Fibroblast of villous mesenchyme (primary cell): ENCODE data around the gene NR2F2. TPM values are rescaled to one million over a fixed set of nuclear protein-coding genes. Genes with fewer than 3 reads are reported as not detected.

Experiments
- DNase-seq: peaks from one replicate; pipeline ENCODE4 v3.0.0-alpha.2; 2010; ENCODE audit warnings: low read depth
- H3K4me3 ChIP-seq: 2 replicates; pipeline ENCODE4 v1.5.1; 2011; ENCODE audit warnings: low read depth, mild to moderate bottlenecking, low read length
- total RNA-seq: library from RNA; depleted of rRNA; stranded (reverse); fragments of >200 nt; gene quantifications from 2 replicates; pipeline ENCODE4 v1.2.3, GENCODE V29; 2012
- TF ChIP-seq, protein P1 (sequence below): IDR thresholded peaks from 2 replicates; pipeline ENCODE4 v1.5.1; 2012; ENCODE audit warnings: low read depth, mild to moderate bottlenecking, low read length; ENCODE audit not compliant: insufficient read depth

The NR2F2 gene
- total RNA-seq, 1 donor = 96.3 TPM

DNA sequence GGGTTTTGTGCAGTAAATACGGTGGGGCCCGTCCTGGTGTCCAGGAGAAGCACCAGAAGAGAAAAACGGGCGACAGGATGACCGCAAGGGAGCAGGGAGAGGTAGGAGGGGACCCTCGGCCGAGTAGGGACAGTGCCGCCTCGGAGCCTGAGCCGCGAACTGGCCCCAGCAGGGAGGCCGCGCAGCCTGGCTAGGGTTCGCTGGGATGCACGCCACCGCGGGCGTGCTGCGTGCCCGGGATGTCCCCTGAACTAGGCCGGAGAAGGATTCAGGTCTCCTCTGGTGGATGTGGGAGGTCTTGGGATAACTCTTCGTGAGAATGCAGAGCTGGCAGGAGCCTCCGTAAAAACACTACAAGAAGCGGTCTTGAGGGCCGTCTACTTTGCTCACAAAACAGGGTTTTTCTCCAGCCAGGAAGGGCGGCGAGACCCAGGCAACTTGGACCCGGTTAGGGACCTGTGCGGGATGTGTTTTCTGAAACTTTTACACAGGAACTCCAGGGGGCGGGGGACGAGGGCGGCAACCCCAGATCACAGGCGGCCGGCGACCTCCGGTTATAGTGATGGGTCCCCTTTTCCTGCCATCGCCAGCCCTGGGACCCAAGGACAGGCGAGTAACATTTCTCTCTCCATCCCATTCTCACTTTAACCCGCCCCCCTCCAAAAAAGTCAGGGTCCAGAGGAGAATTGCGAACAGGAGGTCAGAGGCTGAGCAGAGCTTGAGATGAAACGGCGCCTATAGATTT, 35.5 kb downstream of the NR2F2 start:
- DNase-seq = no peak
- TF ChIP-seq, protein P1, sequence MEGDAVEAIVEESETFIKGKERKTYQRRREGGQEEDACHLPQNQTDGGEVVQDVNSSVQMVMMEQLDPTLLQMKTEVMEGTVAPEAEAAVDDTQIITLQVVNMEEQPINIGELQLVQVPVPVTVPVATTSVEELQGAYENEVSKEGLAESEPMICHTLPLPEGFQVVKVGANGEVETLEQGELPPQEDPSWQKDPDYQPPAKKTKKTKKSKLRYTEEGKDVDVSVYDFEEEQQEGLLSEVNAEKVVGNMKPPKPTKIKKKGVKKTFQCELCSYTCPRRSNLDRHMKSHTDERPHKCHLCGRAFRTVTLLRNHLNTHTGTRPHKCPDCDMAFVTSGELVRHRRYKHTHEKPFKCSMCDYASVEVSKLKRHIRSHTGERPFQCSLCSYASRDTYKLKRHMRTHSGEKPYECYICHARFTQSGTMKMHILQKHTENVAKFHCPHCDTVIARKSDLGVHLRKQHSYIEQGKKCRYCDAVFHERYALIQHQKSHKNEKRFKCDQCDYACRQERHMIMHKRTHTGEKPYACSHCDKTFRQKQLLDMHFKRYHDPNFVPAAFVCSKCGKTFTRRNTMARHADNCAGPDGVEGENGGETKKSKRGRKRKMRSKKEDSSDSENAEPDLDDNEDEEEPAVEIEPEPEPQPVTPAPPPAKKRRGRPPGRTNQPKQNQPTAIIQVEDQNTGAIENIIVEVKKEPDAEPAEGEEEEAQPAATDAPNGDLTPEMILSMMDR = no peak
- H3K4me3 ChIP-seq = no peak overlapping the region

DNA sequence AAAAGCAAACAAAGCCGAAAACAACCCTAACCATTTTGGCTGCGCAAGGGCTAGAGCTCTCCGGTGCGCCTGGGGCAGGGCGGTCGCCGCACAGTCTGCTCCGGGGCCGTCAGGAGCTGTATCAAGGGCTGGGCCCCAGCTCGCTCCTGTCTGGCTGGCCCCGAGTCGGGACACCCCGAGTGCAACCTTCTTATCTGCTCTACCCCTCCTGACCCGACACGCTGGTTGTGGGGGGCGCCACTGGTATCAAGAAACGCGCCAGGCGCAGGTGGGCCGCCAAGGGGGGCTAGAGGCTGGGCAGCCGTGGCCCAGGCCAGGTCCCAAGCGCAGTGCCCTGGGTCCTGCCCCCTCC, 36.0 kb downstream of the NR2F2 start:
- TF ChIP-seq, protein P1 = no peak
- no peak for DNase-seq
- no peak overlapping the region for H3K4me3 ChIP-seq

DNA sequence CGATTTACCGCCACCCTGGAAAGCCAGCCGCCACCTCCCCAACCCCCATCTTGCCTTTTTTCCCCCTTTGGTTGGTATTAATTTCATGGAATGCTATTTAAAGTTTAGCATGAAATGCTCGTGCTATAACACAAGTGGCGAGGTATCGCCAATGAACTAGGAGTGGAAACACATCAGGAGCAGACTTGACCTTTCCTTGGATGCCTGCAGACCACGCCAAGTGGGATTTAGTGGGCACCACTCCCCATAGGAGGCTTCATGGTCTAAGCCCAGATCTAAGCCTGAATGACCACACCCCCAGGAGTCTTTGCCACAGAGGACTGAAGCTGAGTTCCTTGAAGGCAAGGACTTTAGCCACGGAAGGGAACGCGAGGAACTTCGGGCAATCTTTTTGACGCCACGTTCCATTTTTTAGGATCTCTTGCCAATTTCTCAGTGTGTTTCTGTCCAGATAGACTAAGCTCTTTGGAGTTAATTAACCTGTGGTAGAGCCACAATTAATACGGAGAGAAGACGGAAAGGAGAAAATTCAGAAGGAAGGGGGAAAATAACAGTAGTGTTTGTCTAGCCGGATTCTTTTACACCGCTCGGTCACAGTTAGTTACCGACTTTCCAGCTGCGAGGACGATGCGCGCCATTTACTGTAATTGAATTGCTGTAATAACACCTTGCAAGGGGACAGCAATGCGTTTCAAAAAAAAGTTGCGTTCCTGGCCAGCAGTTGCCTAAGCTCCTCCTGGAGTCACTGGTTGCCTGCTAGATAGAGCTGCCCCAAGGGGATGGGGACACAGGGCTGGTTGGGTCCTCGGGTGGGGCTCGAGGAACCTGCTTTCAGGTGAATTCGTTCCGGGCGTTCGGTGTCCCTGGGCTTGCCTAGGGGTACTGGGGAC, 37.1 kb downstream of the NR2F2 start:
- no peak overlapping the region for H3K4me3 ChIP-seq
- TF ChIP-seq, protein P1 = no peak
- no peak for DNase-seq

DNA sequence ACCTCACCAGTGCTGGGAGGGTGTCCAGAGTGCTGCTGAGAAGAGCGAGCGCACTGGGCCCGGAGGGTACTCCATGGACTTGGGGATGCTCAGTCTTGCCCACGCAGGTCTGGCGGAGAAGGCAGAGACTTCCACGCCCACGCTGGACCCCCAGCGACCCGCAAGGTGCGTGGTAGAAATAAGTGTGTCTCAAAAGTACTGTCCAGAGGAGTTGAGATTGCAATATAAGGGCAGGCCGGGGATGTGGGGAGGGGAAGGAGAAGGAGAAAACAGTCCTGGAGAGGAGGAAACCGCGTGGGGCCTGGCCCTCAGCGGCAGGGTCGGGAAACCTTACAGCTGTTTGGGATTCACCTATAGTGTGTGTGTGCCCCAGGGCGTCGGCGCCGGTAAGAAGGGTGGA, 38.9 kb downstream of the NR2F2 start:
- no peak for DNase-seq
- TF ChIP-seq, protein P1 = no peak
- H3K4me3 ChIP-seq = no peak overlapping the region

DNA sequence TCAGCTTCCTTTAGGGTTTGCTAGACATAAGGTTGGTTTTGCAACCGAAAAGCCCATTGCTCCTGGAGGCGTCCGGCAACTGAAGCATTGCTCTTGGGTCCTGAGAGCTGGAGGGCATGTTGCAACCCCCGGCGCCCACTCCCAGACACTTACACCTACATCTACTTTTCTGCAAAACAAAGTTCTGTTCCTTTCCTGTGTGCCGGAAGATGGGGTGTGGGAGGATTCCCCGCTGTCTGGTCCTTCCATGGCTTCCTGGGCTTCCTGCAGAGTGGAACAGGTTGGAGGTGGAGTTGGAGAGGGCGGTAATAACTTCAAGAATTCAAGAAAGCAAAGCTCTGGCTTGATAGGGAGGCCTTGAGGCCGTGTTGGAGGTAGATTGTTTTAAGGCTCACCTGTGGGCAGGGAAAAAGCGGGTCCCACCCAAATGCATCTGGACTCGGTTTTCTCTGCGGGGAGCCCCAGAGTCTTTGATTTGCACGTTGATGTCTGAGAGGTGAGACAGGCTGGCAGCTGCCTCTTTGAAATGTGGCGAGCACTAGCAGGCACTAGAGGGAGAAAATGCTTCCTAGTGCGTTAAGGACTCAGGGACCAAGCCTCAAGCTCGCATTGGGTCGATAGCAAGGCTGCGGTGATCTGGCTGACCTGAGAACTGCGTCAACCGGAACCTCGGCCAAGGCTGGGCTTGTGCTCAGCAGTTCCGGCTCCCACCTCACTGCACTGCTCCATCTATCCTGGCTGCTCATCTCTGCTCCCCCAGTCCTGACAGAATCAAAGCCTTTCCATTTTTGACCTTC, 39.5 kb downstream of the NR2F2 start:
- TF ChIP-seq, protein P1 = no peak
- no peak overlapping the region for H3K4me3 ChIP-seq
- DNase-seq = no peak

DNA sequence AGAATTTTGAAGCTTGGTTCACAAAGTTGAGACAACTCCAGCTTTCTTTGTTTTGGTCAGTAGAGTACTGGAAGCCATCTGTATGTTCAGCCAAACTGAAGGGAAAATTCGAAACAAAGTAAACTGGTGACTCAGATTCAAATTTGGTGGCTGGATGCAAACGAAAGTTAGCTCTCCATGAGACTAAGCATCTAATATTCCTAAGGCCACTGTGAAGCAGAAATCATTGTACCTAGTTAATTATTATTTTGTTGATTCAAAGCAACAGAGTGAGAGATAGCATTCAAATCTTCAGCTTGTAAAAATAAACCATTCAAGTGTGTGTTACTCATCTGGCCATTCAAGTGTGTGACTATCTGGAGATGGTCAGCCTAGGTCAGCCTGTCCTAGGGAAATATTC, 42.1 kb downstream of the NR2F2 start:
- no peak overlapping the region for H3K4me3 ChIP-seq
- TF ChIP-seq, protein P1 = no peak
- no peak for DNase-seq
